Activated CD8-positive, alpha-beta memory T cell treated with anti-CD3 and anti-CD28 coated beads for 48 hours (primary cell): ENCODE results near the gene CDC5L.
A peak's percentile ranks its signal among the peaks of the same experiment; 100 is the strongest.

ENCODE experiments used
- DNase-seq, 3 experiments: peaks; one replicate each; pipeline ENCODE4 v3.0.0-alpha.2; 2020; ENCODE audit warnings: low read depth in 2 of 3, low spot score in 2 of 3

Gene CDC5L

GRCh38 chr6:44373787-44374186 lies 13.7 kb upstream of the CDC5L start:
- DNase-seq, result no peak

GRCh38 chr6:44375071-44375470 lies 12.4 kb upstream of the CDC5L start:
- DNase-seq, result no peak

- DNase-seq, result no peak
Observed at GRCh38 chr6:44377484-44377883, 10.0 kb upstream of the CDC5L start.

- DNase-seq, result no peak
Observed at GRCh38 chr6:44377971-44378370, 9.5 kb upstream of the CDC5L start.

- DNase-seq, result no peak
Observed at GRCh38 chr6:44381739-44382138, 5.8 kb upstream of the CDC5L start.

GRCh38 chr6:44386364-44386928 lies 1.1 kb upstream of the CDC5L start:
- no peak for DNase-seq

GRCh38 chr6:44386929-44387345 lies 569 bp upstream of the CDC5L start:
- no peak for DNase-seq

- DNase-seq, result peak in 1 of 3 experiments; percentile 2
Observed at GRCh38 chr6:44388135-44388487, 605 bp downstream of the CDC5L start.

- no peak for DNase-seq
Observed at GRCh38 chr6:44388887-44389286, 1.4 kb downstream of the CDC5L start.

GRCh38 chr6:44390158-44390683 lies 2.7 kb downstream of the CDC5L start:
- no peak for DNase-seq

GRCh38 chr6:44395501-44395900 lies 8.0 kb downstream of the CDC5L start:
- no peak for DNase-seq

GRCh38 chr6:44396968-44397367 lies 9.5 kb downstream of the CDC5L start:
- no peak for DNase-seq

GRCh38 chr6:44397424-44398164 lies 10.1 kb downstream of the CDC5L start:
- no peak for DNase-seq

GRCh38 chr6:44399991-44400390 lies 12.5 kb downstream of the CDC5L start:
- DNase-seq, result no peak

- no peak for DNase-seq
Observed at GRCh38 chr6:44400572-44400971, 13.1 kb downstream of the CDC5L start.

- DNase-seq, result no peak
Observed at GRCh38 chr6:44401138-44401537, 13.6 kb downstream of the CDC5L start.

- DNase-seq, result no peak
Observed at GRCh38 chr6:44404022-44404714, 16.7 kb downstream of the CDC5L start.

- DNase-seq, result no peak
Observed at GRCh38 chr6:44404715-44405099, 17.2 kb downstream of the CDC5L start.

- DNase-seq, result no peak
Observed at GRCh38 chr6:44407951-44408670, 20.6 kb downstream of the CDC5L start.

- DNase-seq, result no peak
Observed at GRCh38 chr6:44409207-44409794, 21.8 kb downstream of the CDC5L start.

- DNase-seq, result no peak
Observed at GRCh38 chr6:44410363-44410762, 22.9 kb downstream of the CDC5L start.
